ENCODE measurements around the gene ENTPD3.

Gene ENTPD3

GRCh38 chr3:40468018-40468417 lies 81.0 kb downstream of the ENTPD3 start:
- H3K9me3 ChIP-seq: no peaks in the 10 kb centered on the region
- no peaks in the 10 kb centered on the region for H3K27me3 ChIP-seq
- no peaks in the 10 kb centered on the region for H3K4me1 ChIP-seq (ENCODE audit: control insufficient read depth in 1 of 2, insufficient read depth in 1 of 2, low read depth in 1 of 2, low read length in 1 of 2)
- peaks cover 18% of the 10 kb centered on the region for H3K36me3 ChIP-seq
- H3K27ac ChIP-seq: no peak overlapping the region
- no peak for TF ChIP-seq CTCF (IDR thresholded peaks at IDR 0.05)
- no peak overlapping the region for H3K4me3 ChIP-seq (ENCODE audit: low read depth in 1 of 2, low read length in 1 of 2)

GRCh38 chr3:40470701-40471100 lies 83.7 kb downstream of the ENTPD3 start:
- Histone ChIP-seq H3K4me3 (ENCODE audit: low read depth in 1 of 2, low read length in 1 of 2) (no peak overlapping the region), H3K27me3 (no peaks in the 10 kb centered on the region), H3K9me3 (no peaks in the 10 kb centered on the region), H3K27ac (no peak overlapping the region), H3K4me1 (ENCODE audit: control insufficient read depth in 1 of 2, insufficient read depth in 1 of 2, low read depth in 1 of 2, low read length in 1 of 2) (no peaks in the 10 kb centered on the region), H3K36me3 (no peaks in the 10 kb centered on the region)
- no peak for TF ChIP-seq CTCF (IDR thresholded peaks at IDR 0.05)

GRCh38 chr3:40476478-40477470 lies 89.8 kb downstream of the ENTPD3 start, which contains the start of gene ZNF619:
TSS of gene ZNF619 (plus strand) at chr3:40477122. CDS start at chr3:40477980, 858 bp downstream.
- Histone ChIP-seq H3K27me3 (no peaks in the 10 kb centered on the region), H3K27ac (peak within 1 kb of the TSS; percentile 68), H3K4me1 (ENCODE audit: control insufficient read depth in 1 of 2, insufficient read depth in 1 of 2, low read depth in 1 of 2, low read length in 1 of 2) (peaks cover 10 to 13% of the 10 kb centered on the region in 2 experiments), H3K9me3 (no peaks in the 10 kb centered on the region), H3K4me3 (ENCODE audit: low read depth in 1 of 2, low read length in 1 of 2) (peak within 1 kb of the TSS; percentile 63 to 83), H3K36me3 (peaks cover 26% of the 10 kb centered on the region)
- TF ChIP-seq CTCF (IDR thresholded peaks at IDR 0.05): no peak

GRCh38 chr3:40477666-40478065 lies 90.7 kb downstream of the ENTPD3 start:
- no peaks in the 10 kb centered on the region for H3K27me3 ChIP-seq
- H3K27ac ChIP-seq: no peak overlapping the region
- H3K9me3 ChIP-seq: no peaks in the 10 kb centered on the region
- peak overlapping the region; percentile 63 to 83 for H3K4me3 ChIP-seq (ENCODE audit: low read depth in 1 of 2, low read length in 1 of 2)
- H3K4me1 ChIP-seq (ENCODE audit: control insufficient read depth in 1 of 2, insufficient read depth in 1 of 2, low read depth in 1 of 2, low read length in 1 of 2): peaks cover 10 to 13% of the 10 kb centered on the region in 2 experiments
- peaks cover 35% of the 10 kb centered on the region for H3K36me3 ChIP-seq
- no peak for TF ChIP-seq CTCF (IDR thresholded peaks at IDR 0.05)

Measured in neutrophil (primary cell).